Stomach (tissue), 4 donors: ENCODE results near the gene PREPL.

ENCODE experiments used
- CTCF ChIP-seq, 7 experiments: fragments of 450-650 bp in 4 of 7; fragments of 200-600 bp in 3 of 7; sonication (generic) in 3 of 7; IDR thresholded peaks; one replicate each; pipeline ENCODE4 v1.5.1; 2016 to 2019; ENCODE audit warnings: antibody characterized with exemption in 7 of 7, control low read depth in 2 of 7, mild to moderate bottlenecking in 1 of 7
- EP300 ChIP-seq: sonication (generic); formaldehyde crosslinking; IDR thresholded peaks from one replicate; pipeline ENCODE4 v1.6.1; 2017; ENCODE audit warnings: antibody characterized with exemption
- POLR2AphosphoS5 ChIP-seq, 3 donors: sonication (generic); formaldehyde crosslinking; IDR thresholded peaks; one replicate each; pipeline ENCODE4 v1.6.1; 2016; ENCODE audit warnings: antibody characterized with exemption in 3 of 3

GRCh38 chr2:44297431-44297830 is 63.9 kb downstream of the PREPL start:
- TF ChIP-seq EP300 (no peak), CTCF (IDR thresholded peaks at IDR 0.05) (no peak), POLR2AphosphoS5 (IDR thresholded peaks at IDR 0.05) (no peak)
